OCI-LY7 (cell line): Measurements from ENCODE around the gene POTEE. TPM values are rescaled to one million over a fixed set of nuclear protein-coding genes. Genes with fewer than 3 reads are reported as not detected.
"Not testable (repeated sequence)": the region's sequence is repeated elsewhere in the genome, so short reads cannot be mapped to it uniquely, and the experiment has no call there.

Experiments
- BruUV-seq: library from RNA; stranded (reverse); fragments of 400-500 nt; replicated peaks from 2 replicates; lab custom pipeline; 2021; lab: Mats Ljungman, UMichigan
- CTCF ChIA-PET: fragments of 300-600 bp; sonication (Branson Sonifier 250); formaldehyde crosslinking; loops from one replicate; lab custom pipeline; 2022; ENCODE audit warnings: antibody characterized with exemption; ENCODE audit not compliant: unreplicated experiment; lab: Charles Lee
- POLR2A ChIA-PET: fragments of 300-600 bp; sonication (Branson Sonifier 250); formaldehyde crosslinking; loops from one replicate; lab custom pipeline; 2022; ENCODE audit warnings: antibody characterized with exemption; lab: Charles Lee
- DNase-seq: peaks from one replicate; pipeline ENCODE4 v3.0.0-alpha.2; 2015; ENCODE audit warnings: low spot score
- H2AFZ ChIP-seq: fragments of 200-600 bp; sonication (generic), shearing (Covaris generic); 2 replicates; pipeline ENCODE4 v1.6.1; 2014; ENCODE audit warnings: mild to moderate bottlenecking, antibody characterized with exemption, low read length, moderate library complexity
- H3K27ac ChIP-seq: fragments of 200-600 bp; sonication (generic); 2 replicates; pipeline ENCODE4 v1.5.1; 2014; ENCODE audit warnings: mixed run types, low read depth, mild to moderate bottlenecking, moderate library complexity, low read length, inconsistent platforms; ENCODE audit not compliant: poor library complexity, severe bottlenecking
- H3K36me3 ChIP-seq: fragments of 200-600 bp; sonication (generic); 2 replicates; pipeline ENCODE4 v1.6.1; 2014; ENCODE audit warnings: mild to moderate bottlenecking, antibody characterized with exemption, low read length, moderate library complexity, mixed read lengths; ENCODE audit not compliant: insufficient read depth
- H3K4me1 ChIP-seq: fragments of 200-600 bp; sonication (generic); 2 replicates; pipeline ENCODE4 v1.5.1; 2014; ENCODE audit warnings: mild to moderate bottlenecking, low read length; ENCODE audit not compliant: insufficient read depth, poor library complexity, severe bottlenecking
- H3K4me2 ChIP-seq: fragments of 200-600 bp; sonication (generic); 2 replicates; pipeline ENCODE4 v1.6.1; 2014; ENCODE audit warnings: mild to moderate bottlenecking, low read length
- H3K4me3 ChIP-seq: fragments of 200-600 bp; sonication (generic); 2 replicates; pipeline ENCODE4 v1.5.1; 2014; ENCODE audit warnings: mild to moderate bottlenecking, low read depth, low read length; ENCODE audit not compliant: poor library complexity, severe bottlenecking
- H3K79me2 ChIP-seq: fragments of 200-600 bp; sonication (generic); 2 replicates; pipeline ENCODE4 v1.6.1; 2016; ENCODE audit warnings: low read depth, mild to moderate bottlenecking, low read length, moderate library complexity, mixed read lengths; ENCODE audit not compliant: insufficient read depth
- H3K9me2 ChIP-seq: fragments of 200-600 bp; sonication (generic); 2 replicates; pipeline ENCODE4 v1.6.1; 2016; ENCODE audit warnings: mild to moderate bottlenecking, low read length, mixed read lengths; ENCODE audit not compliant: insufficient read depth
- H3K9me3 ChIP-seq: fragments of 200-600 bp; sonication (generic); 2 replicates; pipeline ENCODE4 v1.6.1; 2014; ENCODE audit warnings: mild to moderate bottlenecking, mixed run types, low read length, mixed read lengths
- H4K20me1 ChIP-seq: fragments of 200-600 bp; sonication (generic); 2 replicates; pipeline ENCODE4 v1.6.1; 2014; ENCODE audit warnings: mild to moderate bottlenecking, antibody characterized with exemption, low read length, moderate library complexity, mixed read lengths; ENCODE audit not compliant: insufficient read depth
- intact Hi-C: fragments of 100-400 bp; cut with micrococcal nuclease; formaldehyde crosslinking; loops from one replicate; pipeline ENCODE4 v1.10.0; 2022; ENCODE audit not compliant: unreplicated experiment
- small RNA-seq: library from RNA; depleted of rRNA; stranded (forward); fragments of <200 nt; gene quantifications from one replicate; pipeline ENCODE3, GENCODE V24; 2014
- total RNA-seq, 2 experiments: library from RNA; depleted of rRNA in 1 of 2; stranded (reverse); fragments of >200 nt in 1 of 2; shearing (Covaris generic) in 1 of 2; gene quantifications; 2 replicates each; pipeline ENCODE4 v1.2.3, GENCODE V29; 2014 to 2022

The POTEE gene
- total RNA-seq, 2 experiments from 2014 or later = 0.13 to 0.34 TPM

- H2AFZ ChIP-seq, H3K4me3 ChIP-seq, H4K20me1 ChIP-seq, H3K9me3 ChIP-seq, BruUV-seq, H3K79me2 ChIP-seq, DNase-seq, CTCF ChIA-PET, H3K27ac ChIP-seq, H3K4me1 ChIP-seq, POLR2A ChIA-PET, H3K4me2 ChIP-seq, intact Hi-C loops, H3K36me3 ChIP-seq, H3K9me2 ChIP-seq: not testable (repeated sequence)
Observed at GRCh38 chr2:131210434-131211211, 1.3 kb downstream of the POTEE start.

- H3K79me2 ChIP-seq, H3K4me2 ChIP-seq, H3K4me1 ChIP-seq, DNase-seq, H2AFZ ChIP-seq, H3K4me3 ChIP-seq, BruUV-seq, H3K9me2 ChIP-seq, H3K36me3 ChIP-seq, POLR2A ChIA-PET, H3K9me3 ChIP-seq, H4K20me1 ChIP-seq, H3K27ac ChIP-seq, intact Hi-C loops, CTCF ChIA-PET: not testable (repeated sequence)
Observed at GRCh38 chr2:131217238-131217986, 8.1 kb downstream of the POTEE start.

GRCh38 chr2:131235543-131236449, 26.5 kb downstream of the POTEE start:
- Histone ChIP-seq H3K4me2 (peak overlapping the region; percentile 64), H2AFZ (peak overlapping the region; percentile 61; the same call in 1 of the 2 replicates), H3K4me3 (peak overlapping the region; percentile 51), H3K27ac (peak overlapping the region; percentile 83)
- H4K20me1 ChIP-seq, POLR2A ChIA-PET, intact Hi-C loops, BruUV-seq, H3K4me1 ChIP-seq, H3K9me3 ChIP-seq, H3K79me2 ChIP-seq, H3K36me3 ChIP-seq, CTCF ChIA-PET, H3K9me2 ChIP-seq: not testable (repeated sequence)
- peak; percentile 93 for DNase-seq

Small RNAs within 50 kb of the gene (small RNA-seq; reads per million reads assigned to genes)
- not detected for gene AC009477.1
- gene RNU6-127P = not detected

Other genes starting within 250 kb of the POTEE start
- gene FAM168B, start 116.1 kb upstream of the POTEE start, total RNA-seq (2014; rRNA removed; shearing (Covaris generic)) = 53.5 and 53.6 TPM in 2 replicates
- 81.5 and 85.3 TPM in 2 replicates for gene FAM168B, start 116.1 kb upstream of the POTEE start, total RNA-seq (2022)
- gene PLEKHB2, start 104.2 kb upstream of the POTEE start, total RNA-seq (2014; rRNA removed; shearing (Covaris generic)) = 23.4 and 28.3 TPM in 2 replicates
- gene PLEKHB2, start 104.2 kb upstream of the POTEE start, total RNA-seq (2022) = 35.9 and 38.3 TPM in 2 replicates
- not detected in 2 replicates for gene RAB6D, start 154.6 kb downstream of the POTEE start, total RNA-seq (2014; rRNA removed; shearing (Covaris generic))
- gene RAB6D, start 154.6 kb downstream of the POTEE start, total RNA-seq (2022) = not detected in 2 replicates